Caco-2 (cell line): ENCODE measurements around the gene TCHP. TPM values are rescaled to one million over a fixed set of nuclear protein-coding genes. Genes with fewer than 3 reads are reported as not detected.

ENCODE experiments used
- BruUV-seq: library from RNA; stranded (reverse); fragments of 400-500 nt; replicated peaks from 2 replicates; lab custom pipeline; 2021; lab: Mats Ljungman, UMichigan
- CTCF ChIA-PET: fragments of 300-600 bp; sonication (Branson Sonifier 250); formaldehyde crosslinking; loops from one replicate; lab custom pipeline; 2022; ENCODE audit warnings: antibody characterized with exemption; lab: Charles Lee
- POLR2A ChIA-PET: fragments of 300-600 bp; sonication (Branson Sonifier 250); formaldehyde crosslinking; loops from one replicate; lab custom pipeline; 2022; ENCODE audit warnings: antibody characterized with exemption; lab: Charles Lee
- DNase-seq, 2 experiments: peaks; one replicate each; pipeline versions ENCODE4 v3.0.0 to v3.0.0-alpha.2; 2020 to 2022
- H3K27me3 ChIP-seq: replicated peaks from 2 replicates; pipeline ENCODE4 v1.6.0; 2011; ENCODE audit warnings: low read length; ENCODE audit not compliant: control insufficient read depth, insufficient read depth
- H3K36me3 ChIP-seq: 2 replicates; pipeline ENCODE4 v1.5.1; 2011; ENCODE audit warnings: low read length; ENCODE audit not compliant: control insufficient read depth, insufficient read depth
- H3K4me1 ChIP-seq: fragments of 250-450 bp; sonication (Bioruptor Pico); 2 replicates; pipeline ENCODE4 v1.5.1; 2020; ENCODE audit warnings: mild to moderate bottlenecking
- H3K4me3 ChIP-seq: 2 replicates; pipeline ENCODE4 v1.5.1; 2011; ENCODE audit warnings: low read depth, mild to moderate bottlenecking, control low read depth, low read length
- H3K9me3 ChIP-seq: fragments of 250-450 bp; sonication (Bioruptor Pico); 2 replicates; pipeline ENCODE4 v1.5.1; 2020; ENCODE audit warnings: mild to moderate bottlenecking, moderate library complexity
- H3K27ac Mint-ChIP-seq: one replicate; pipeline ENCODE4 v1.8.0; 2022; ENCODE audit warnings: mixed read lengths; ENCODE audit not compliant: unreplicated experiment
- H3K27me3 Mint-ChIP-seq: one replicate; pipeline ENCODE4 v1.8.0; 2022; ENCODE audit warnings: mixed read lengths; ENCODE audit not compliant: insufficient read depth, unreplicated experiment
- H3K36me3 Mint-ChIP-seq: one replicate; pipeline ENCODE4 v1.8.0; 2022; ENCODE audit warnings: mild to moderate bottlenecking, mixed read lengths; ENCODE audit not compliant: insufficient read depth, unreplicated experiment
- H3K4me1 Mint-ChIP-seq: one replicate; pipeline ENCODE4 v1.8.0; 2022; ENCODE audit warnings: low read depth, mixed read lengths; ENCODE audit not compliant: unreplicated experiment
- H3K4me3 Mint-ChIP-seq: one replicate; pipeline ENCODE4 v1.8.0; 2022; ENCODE audit warnings: mild to moderate bottlenecking, moderate library complexity, mixed read lengths; ENCODE audit not compliant: unreplicated experiment
- H3K9me3 Mint-ChIP-seq: one replicate; pipeline ENCODE4 v1.8.0; 2022; ENCODE audit warnings: mixed read lengths; ENCODE audit not compliant: unreplicated experiment
- CTCF ChIP-seq, 2 experiments: fragments of 200-600 bp in 1 of 2; IDR thresholded peaks; 1 replicate in 1 of 2; 2 replicates in 1 of 2; pipeline versions ENCODE4 v1.5.1 to v1.8.0; 2011 to 2022; ENCODE audit warnings: antibody characterized with exemption in 1 of 2, control low read depth in 1 of 2, inconsistent platforms in 1 of 2, low read depth in 1 of 2, low read length in 1 of 2, mild to moderate bottlenecking in 1 of 2, moderate library complexity in 1 of 2; ENCODE audit not compliant: insufficient read depth in 1 of 2, severe bottlenecking in 1 of 2, unreplicated experiment in 1 of 2
- intact Hi-C: fragments of 100-400 bp; cut with micrococcal nuclease; formaldehyde crosslinking; loops from one replicate; pipeline ENCODE4 v1.10.0; 2022; ENCODE audit not compliant: unreplicated experiment
- total RNA-seq: library from RNA; stranded (reverse); gene quantifications from 2 replicates; pipeline ENCODE4 v1.2.3, GENCODE V29; 2022

TCHP gene
- total RNA-seq, 1 experiment from 2014 or later = 17.7 TPM

- Histone ChIP-seq H3K27me3 (no peaks in the 10 kb centered on the region), H3K36me3 (no peaks in the 10 kb centered on the region; the same call in 1 of the 2 replicates), H3K4me3 (no peak overlapping the region), H3K4me1 (no peaks in the 10 kb centered on the region), H3K9me3 (no peaks in the 10 kb centered on the region)
- DNase-seq = no peak
- Mint-ChIP-seq H3K27ac (no peak overlapping the region), H3K9me3 (no peaks in the 10 kb centered on the region), H3K27me3 (no peaks in the 10 kb centered on the region), H3K4me3 (no peak overlapping the region), H3K4me1 (no peaks in the 10 kb centered on the region), H3K36me3 (peaks cover 35% of the 10 kb centered on the region)
- intact Hi-C loops = no loop called here
- BruUV-seq = no TSS peak
- POLR2A ChIA-PET = no interaction called here
- TF ChIP-seq CTCF (IDR thresholded peaks at IDR 0.05; ENCODE audit: insufficient read depth in 1 of 2, low read depth in 1 of 2, low read length in 1 of 2, severe bottlenecking in 1 of 2, unreplicated experiment in 1 of 2) = no peak
- CTCF ChIA-PET = no interaction called here
Measured at GRCh38 chr12:109937371-109937770, 37.3 kb downstream of the TCHP start.

GRCh38 chr12:109938947-109939346 is 38.9 kb downstream of the TCHP start:
- Mint-ChIP-seq H3K4me3 (no peak overlapping the region), H3K4me1 (no peaks in the 10 kb centered on the region), H3K27me3 (no peaks in the 10 kb centered on the region), H3K27ac (no peak overlapping the region), H3K9me3 (no peaks in the 10 kb centered on the region), H3K36me3 (peaks cover 30% of the 10 kb centered on the region)
- Histone ChIP-seq H3K4me1 (no peaks in the 10 kb centered on the region), H3K4me3 (no peak overlapping the region), H3K36me3 (no peaks in the 10 kb centered on the region; the same call in 1 of the 2 replicates), H3K9me3 (no peaks in the 10 kb centered on the region), H3K27me3 (no peaks in the 10 kb centered on the region)
- no peak for DNase-seq
- ChIA-PET POLR2A (no interaction called here), CTCF (no interaction called here)
- intact Hi-C loops = no loop called here
- no peak for TF ChIP-seq CTCF (IDR thresholded peaks at IDR 0.05; ENCODE audit: insufficient read depth in 1 of 2, low read depth in 1 of 2, low read length in 1 of 2, severe bottlenecking in 1 of 2, unreplicated experiment in 1 of 2)
- BruUV-seq = no TSS peak

- H3K27me3 ChIP-seq = no peaks in the 10 kb centered on the region
- no peaks in the 10 kb centered on the region for H3K4me1 ChIP-seq
- DNase-seq = no peak
- no peaks in the 10 kb centered on the region for H3K9me3 ChIP-seq
- H3K4me3 ChIP-seq = no peak overlapping the region
- no peak for TF ChIP-seq CTCF (IDR thresholded peaks at IDR 0.05; ENCODE audit: insufficient read depth in 1 of 2, low read depth in 1 of 2, low read length in 1 of 2, severe bottlenecking in 1 of 2, unreplicated experiment in 1 of 2)
- peaks cover 26% of the 10 kb centered on the region for H3K36me3 Mint-ChIP-seq
- ChIA-PET POLR2A (no interaction called here), CTCF (no interaction called here)
- H3K4me1 Mint-ChIP-seq = no peaks in the 10 kb centered on the region
- intact Hi-C loops = no loop called here
- no peak overlapping the region for H3K4me3 Mint-ChIP-seq
- no peaks in the 10 kb centered on the region for H3K27me3 Mint-ChIP-seq
- no TSS peak for BruUV-seq
- no peak overlapping the region for H3K27ac Mint-ChIP-seq
- no peaks in the 10 kb centered on the region for H3K9me3 Mint-ChIP-seq
- H3K36me3 ChIP-seq = no peaks in the 10 kb centered on the region; the same call in 1 of the 2 replicates
Measured at GRCh38 chr12:109939504-109939903, 39.4 kb downstream of the TCHP start.
